NCI-H226 (cell line): ENCODE results near the gene SYNDIG1.

Experiments used
- DNase-seq: peaks from one replicate; pipeline ENCODE4 v3.0.0-alpha.2; 2015

Gene SYNDIG1

GRCh38 chr20:24699321-24700165, 230.1 kb downstream of the SYNDIG1 start:
- no peak for DNase-seq

GRCh38 chr20:24700166-24700860, 230.9 kb downstream of the SYNDIG1 start:
- no peak for DNase-seq

- no peak for DNase-seq
Observed at GRCh38 chr20:24701027-24701426, 231.6 kb downstream of the SYNDIG1 start.

DNA sequence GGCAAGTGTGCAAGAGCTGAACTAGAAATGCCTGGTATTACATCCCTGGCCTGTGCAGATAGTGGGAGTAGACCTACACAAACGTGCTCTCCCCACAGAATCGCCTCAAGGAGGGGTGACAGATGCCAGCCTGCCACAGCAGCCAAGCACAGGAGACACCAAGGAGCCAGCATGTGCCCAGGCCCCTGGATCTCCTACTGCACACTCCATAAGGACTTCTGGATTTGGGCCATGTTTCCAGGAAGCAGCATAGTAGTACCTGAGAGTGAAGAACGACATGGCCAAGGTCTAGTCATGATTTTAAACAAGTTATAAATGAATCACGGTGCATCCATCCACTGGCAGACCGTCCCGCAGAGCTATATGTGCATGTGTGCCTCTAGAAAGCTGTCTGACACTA, 232.2 kb downstream of the SYNDIG1 start:
- DNase-seq, result no peak

- DNase-seq, result no peak
Observed at GRCh38 chr20:24702501-24703283, 233.3 kb downstream of the SYNDIG1 start.

DNA sequence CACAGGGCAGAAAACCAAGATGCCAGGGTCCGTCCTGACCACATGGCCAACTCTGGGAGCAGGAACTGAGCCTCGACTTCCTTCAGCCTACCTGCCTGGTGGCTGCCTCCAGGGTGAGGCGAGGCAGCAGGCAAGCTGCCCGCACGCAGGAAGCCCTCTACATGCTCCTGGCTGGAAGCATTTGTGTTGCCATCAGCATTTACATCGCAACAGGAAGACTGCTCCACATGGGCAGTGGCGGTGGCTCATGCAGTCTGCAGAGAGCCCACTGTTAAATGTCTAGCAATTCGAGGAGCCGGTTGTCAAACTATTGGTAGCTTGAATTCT, 233.8 kb downstream of the SYNDIG1 start:
- DNase-seq, result no peak

DNA sequence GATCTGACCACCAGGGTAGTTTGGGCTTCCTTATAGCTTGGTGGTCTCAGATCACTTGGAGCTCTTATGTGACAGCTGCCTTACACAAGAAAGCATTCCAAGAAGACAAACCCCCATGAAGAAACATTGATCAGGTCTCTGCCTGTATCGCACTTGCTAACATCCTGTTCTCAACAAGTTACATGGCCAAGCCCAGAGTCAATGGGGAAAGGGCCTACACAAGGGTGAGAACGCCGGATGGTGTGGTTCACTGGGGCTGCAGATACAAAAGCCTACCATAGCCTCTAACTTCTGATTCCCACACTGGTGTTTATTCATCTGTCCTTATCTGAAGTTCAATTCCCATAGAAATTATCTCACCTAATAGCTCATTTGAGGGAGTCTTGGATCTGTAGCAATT, 235.5 kb downstream of the SYNDIG1 start:
- DNase-seq, result no peak

GRCh38 chr20:24705486-24705885, 236.1 kb downstream of the SYNDIG1 start:
- DNase-seq, result no peak

DNA sequence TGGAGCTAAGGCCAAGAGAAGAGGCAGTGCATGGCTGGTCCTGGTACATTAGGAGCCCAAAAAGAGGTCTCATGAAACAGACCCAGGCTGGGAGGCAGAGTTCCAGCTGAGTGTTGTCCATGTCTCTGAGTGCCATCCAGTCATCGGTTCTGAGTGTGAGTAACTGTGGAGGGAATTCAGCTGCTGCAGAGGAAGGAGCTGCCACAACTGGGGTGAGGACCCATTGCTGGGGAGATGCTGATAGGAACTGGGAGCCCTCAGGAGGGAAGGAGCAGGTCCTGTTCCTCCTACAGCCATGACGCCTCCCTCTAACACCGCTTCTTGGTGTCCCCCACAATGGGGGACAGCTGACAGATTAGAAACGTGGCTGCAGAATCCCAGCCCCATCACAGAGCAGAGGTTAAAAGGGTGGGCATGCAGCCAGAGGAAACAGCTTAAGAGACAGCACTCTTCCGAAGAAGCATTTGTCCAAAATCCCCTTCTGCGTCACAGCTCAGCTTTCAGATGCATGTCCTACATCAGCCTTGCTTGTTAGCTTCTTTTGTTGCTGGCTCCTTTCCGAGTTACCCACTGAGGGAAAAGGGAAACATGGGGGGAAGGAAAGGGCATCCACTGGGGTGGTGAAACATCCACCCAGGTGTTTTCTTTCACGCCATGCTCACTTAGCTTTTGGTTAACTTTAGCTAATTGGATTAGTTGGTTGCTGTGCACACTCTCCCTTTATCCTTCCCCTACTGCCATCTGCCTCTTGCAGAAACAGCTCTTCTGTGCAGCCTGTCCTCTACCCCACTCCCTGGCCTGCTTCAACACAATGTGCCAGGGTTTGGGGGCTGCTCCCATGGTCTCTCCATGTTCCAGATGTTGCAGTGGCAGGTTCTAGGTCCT, 239.2 kb downstream of the SYNDIG1 start:
- no peak for DNase-seq
